Stimulated activated CD8-positive, alpha-beta memory T cell treated with anti-CD3 and anti-CD28 coated beads, Interleukin-2, amount 100 ng/mL, for 1 hour (primary cell): ENCODE measurements around the gene NMUR2.

Source experiments
- DNase-seq, 2 donors: peaks; one replicate each; pipeline ENCODE4 v3.0.0-alpha.2; 2020; ENCODE audit warnings: low read depth in 2 of 2

Gene NMUR2

DNA sequence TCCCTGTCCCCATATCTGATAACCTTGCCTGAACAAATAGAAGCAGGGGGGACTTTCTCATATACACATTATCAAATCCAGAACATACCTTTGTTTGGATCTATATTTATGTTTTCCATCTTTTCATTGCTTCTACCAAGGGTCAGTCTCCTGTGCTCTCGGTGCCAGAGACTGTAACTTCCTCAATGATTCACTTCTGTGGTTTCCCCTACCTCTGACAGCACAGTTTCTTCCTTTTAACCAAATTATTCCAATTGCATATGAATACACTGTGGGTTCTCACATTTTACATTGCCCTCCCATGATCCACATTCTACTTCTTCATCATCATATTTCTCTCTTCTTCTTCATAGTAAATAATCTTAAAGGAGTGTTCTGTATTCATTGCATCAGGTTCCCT, 32.2 kb downstream of the NMUR2 start:
- no peak for DNase-seq

DNA sequence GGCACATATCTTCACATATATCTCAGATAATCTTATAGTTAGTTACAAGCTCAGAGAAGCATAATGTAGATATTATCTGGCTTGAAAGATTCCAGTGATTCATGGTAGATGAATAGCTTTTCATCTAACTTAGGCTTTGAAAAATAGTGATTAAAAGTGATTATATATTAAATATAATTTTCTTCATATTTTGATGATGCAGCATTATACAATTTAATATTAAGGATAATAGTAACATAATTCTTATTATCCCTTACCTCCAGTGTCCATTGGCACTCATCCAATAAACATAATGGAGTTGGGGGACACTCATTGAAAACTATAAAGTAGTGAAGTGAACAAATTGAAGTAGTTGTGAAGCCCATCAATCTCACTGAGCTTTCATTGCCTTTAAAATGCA, 35.8 kb downstream of the NMUR2 start:
- no peak for DNase-seq

DNA sequence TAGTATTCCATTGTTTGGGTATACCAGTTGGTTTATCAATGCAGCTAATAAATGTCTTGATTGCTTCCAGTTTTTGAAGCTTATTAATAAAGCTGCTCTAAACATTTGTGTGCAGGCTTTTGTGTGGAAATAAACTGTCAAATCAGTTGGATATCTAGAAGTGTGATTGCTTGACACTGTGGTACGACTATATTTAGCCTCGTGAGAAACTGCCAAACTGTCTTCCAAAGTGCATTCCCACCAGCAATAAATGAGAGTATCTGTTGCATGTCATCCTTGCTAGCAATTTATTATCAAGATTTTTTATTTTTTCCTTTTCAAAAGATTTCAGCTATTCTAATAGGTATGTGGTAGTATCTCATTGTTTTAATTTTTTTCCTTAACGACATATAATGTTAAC, 37.5 kb downstream of the NMUR2 start:
- DNase-seq, result no peak

DNA sequence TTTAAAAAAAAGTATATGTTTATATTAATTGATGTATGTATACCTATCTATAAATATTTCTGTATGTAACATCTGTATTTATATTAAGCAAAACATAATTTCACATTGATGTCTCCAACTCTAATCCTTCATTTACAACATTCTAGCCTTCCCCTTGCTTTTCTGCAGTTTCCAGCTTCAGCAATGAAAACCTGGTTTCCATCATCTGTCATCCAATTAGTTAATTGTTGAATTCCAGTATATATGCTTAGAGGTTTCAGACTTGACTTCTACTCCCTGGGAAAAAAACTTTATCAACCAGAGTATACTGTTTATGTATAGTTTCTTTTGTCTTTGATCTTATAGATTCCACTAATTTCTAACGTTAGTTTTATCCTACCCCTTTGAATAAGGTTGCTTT, 38.4 kb downstream of the NMUR2 start:
- no peak for DNase-seq

DNA sequence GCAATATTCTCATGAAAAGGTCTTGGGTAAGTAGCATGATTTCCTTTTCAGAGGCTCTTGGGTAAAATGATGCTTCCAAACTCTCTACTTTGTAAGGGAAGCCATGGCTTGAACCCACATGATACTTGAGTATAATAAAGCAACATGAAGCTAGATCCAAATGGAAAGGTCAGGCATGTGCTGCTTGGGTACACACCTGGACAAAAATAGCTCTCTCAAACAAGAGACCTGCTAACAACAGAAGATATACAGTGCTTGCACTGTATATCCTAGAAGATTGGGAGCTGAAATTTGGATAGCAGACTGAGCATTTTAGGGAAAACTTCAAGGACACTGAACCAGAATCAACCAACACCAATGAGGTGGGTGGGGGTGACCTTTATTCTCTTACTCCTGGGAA, 40.2 kb downstream of the NMUR2 start:
- DNase-seq, result no peak

DNA sequence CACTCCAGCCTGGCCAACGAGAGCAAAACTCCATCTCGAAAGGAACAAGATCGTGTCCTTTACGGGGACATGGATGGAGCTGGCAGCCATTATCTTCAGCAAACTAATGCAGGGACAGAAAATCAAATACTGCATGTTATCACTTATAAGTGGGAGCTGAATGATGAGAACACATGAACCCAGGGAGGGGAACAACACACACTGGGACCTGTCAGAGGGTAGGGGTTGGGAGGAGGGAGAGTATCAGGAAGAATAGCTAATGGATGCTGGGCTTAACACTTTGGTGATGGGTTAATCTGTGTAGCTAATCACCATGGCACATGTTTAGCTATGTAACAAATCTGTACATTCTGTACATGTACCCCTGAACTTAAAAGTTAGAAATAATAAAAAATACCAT, 40.9 kb downstream of the NMUR2 start:
- no peak for DNase-seq

DNA sequence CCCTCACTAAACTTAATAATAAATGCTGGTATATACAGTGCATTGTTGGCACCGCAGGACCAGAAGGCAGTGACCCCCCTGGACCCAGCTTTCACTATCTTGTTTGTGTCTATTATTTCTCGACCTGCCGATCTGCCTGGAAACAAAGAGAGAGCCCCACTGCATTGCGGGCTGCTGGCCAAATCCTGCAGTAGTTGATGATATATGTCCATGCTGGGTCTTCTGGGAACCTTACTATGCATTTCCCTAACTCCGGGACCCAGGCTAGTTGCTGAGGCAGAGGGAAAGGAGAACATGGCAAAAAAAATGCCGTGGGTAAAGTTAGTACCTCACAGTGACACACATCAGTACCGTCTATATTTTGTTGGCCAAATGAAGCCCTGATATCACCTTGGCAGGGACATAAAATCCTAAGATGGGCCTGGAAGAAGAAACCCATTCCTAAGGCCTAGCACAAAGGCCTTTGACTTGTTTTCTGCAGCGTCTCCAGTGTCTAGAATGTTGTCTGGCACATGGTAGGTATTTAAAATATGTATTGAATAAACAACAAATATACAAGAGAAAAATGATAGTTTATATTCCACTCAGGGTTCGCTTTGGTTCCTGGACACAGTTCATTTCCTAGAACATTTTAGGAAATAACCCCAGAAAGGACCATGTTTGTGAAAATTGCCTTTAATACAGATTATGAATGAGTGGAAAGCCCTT, 46.1 kb downstream of the NMUR2 start:
- DNase-seq, result no peak

DNA sequence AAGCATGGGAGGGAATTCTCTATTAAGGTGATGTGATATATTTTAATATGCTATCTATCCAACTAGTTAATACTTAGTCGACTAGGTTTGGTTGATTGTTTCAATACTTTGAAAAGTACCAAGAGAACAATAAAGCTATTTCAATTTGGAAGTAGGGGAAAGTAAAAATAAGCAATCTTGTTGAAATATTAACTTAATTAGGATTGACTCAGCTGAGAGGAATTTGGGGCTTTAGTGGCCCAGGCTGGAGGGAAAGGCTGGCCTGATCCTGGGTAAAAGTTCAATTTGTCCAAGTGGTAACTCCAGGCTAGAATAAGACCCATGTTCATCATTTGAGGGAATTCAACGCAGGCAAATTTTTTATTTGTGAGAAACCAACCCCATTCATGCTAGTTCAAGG, 48.6 kb downstream of the NMUR2 start:
- DNase-seq, result no peak

DNA sequence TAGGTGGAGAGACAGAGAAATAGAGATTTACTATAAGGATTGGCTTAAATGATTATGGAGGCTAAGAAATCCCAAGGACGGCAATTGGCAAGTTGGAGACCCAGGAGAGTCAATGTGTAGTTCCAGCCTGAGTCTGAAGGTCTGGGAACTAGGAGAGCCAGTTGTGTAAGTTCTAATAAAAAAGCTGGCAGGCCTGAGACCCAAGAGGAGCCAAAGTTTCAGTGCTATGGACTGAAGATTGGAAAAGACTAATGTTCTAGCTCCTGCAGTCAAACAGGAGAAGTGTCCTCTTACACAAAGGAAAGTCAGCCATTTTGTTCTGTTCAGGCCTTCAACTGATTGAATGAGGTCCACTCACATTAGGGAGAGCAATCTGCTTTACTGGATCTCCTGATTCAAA, 50.0 kb downstream of the NMUR2 start:
- no peak for DNase-seq

DNA sequence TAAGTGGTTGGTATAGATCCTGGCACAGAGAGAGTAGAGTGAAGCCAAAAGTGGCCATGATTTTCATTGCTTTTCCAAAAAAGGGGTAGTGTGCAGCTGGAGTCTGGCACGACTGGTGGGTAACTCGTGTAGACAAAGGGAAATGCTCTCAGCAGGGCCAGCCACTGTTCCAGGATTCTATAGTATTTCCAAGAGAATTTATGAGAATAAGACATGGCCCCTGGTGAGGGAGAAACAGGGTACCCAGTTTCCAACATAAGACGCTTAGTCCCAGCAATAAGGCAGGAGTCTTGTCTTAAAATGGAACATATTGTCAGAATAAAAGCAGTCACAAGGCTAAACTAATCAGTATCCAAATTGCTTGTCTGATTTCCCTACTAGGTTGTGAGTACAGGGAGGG, 52.1 kb downstream of the NMUR2 start:
- no peak for DNase-seq

DNA sequence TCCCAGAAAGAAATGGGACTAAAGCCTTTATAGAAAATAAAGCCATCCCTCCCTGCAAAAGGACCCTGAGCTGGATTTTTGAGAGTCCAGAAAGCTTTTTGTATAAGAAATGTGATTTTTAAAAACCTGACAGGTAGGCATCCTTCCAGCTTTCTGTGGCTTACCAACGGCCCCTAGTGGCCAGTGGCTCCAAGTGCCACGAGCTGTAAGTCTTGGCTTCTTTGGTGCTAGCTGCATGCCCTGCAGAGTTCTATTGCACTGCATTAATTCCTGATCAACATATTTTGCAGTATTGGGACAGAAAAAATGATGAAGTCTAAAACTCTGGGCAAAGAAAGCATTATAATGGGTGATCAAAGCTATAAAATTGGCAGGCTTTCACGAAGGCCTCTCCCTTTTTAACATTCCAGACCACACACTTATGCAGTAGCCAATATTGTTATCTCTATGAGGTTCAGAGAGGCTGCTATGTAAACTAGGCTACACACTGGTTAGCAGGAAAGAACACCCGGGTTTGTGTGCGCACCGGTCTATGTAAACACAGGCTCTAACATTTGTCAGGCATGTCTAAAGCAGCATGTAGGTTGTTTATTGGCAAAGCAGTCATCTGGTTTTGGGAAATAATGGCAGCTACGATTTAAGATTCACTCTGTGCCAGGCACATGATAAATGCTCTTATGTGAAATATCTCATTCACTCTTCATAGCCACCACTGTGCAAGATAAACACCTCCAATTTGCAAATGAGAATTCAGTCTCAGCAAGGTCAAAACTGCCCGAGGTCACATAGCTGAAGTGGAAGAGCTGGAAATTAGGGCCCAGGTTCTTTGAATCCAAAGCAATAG, 55.2 kb downstream of the NMUR2 start:
- no peak for DNase-seq
